ENCODE data around the gene BBS9.

DNA sequence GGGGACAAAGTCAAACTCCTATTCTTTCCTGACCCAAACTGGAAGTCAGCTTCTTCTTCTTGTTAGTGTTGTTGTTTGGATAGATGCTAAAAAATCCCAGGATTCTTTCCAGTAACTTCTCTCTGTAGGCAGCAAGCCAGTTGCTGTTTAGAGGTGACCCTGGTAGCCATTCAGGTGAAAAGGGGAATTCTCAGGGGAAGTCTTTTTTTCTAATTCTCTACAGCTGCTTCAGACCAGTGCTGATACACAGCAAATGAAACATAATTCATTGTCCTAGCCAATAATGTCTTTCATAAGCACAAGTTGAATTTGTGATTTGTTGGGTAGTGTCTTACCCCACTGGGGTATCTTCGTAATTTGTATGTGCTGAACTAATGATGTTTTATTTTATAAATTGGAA, 357.3 kb downstream of the BBS9 start:
- TF ChIP-seq CTCF (IDR thresholded peaks at IDR 0.05) (no peak), POLR2A (IDR thresholded peaks at IDR 0.05) (no peak), POLR2AphosphoS5 (IDR thresholded peaks at IDR 0.05) (no peak), EP300 (IDR thresholded peaks at IDR 0.05) (no peak)
